Neural progenitor cell (in vitro differentiated cells): ENCODE measurements around the gene TAF10. TPM values are rescaled to one million over a fixed set of nuclear protein-coding genes. Genes with fewer than 3 reads are reported as not detected.

Experiments
- DNase-seq: peaks from one replicate; pipeline ENCODE4 v3.0.0-alpha.2; 2016; ENCODE audit warnings: low spot score
- H2AFZ ChIP-seq: fragments of 200-600 bp; sonication (generic); replicated peaks from 2 replicates; pipeline ENCODE4 v1.6.1; 2016; ENCODE audit warnings: antibody characterized with exemption
- H3F3A ChIP-seq: fragments of 200-600 bp; sonication (generic); 2 replicates; pipeline ENCODE4 v1.6.1; 2016; ENCODE audit warnings: antibody characterized with exemption, low read depth
- H3K27ac ChIP-seq: fragments of 200-600 bp; sonication (generic); 2 replicates; pipeline ENCODE4 v1.5.1; 2016; ENCODE audit warnings: mild to moderate bottlenecking
- H3K27me3 ChIP-seq: fragments of 200-600 bp; sonication (generic); 2 replicates; pipeline ENCODE4 v1.6.1; 2016; ENCODE audit warnings: mild to moderate bottlenecking, moderate library complexity
- H3K36me3 ChIP-seq: fragments of 200-600 bp; sonication (generic); 2 replicates; pipeline ENCODE4 v1.5.1; 2016
- H3K4me1 ChIP-seq: fragments of 200-600 bp; sonication (generic); 2 replicates; pipeline ENCODE4 v1.6.1; 2016; ENCODE audit warnings: mixed run types
- H3K4me2 ChIP-seq: fragments of 200-600 bp; sonication (generic); 2 replicates; pipeline ENCODE4 v1.6.1; 2016
- H3K4me3 ChIP-seq: fragments of 200-600 bp; sonication (generic); 2 replicates; pipeline ENCODE4 v1.5.1; 2016
- H3K79me2 ChIP-seq: fragments of 200-600 bp; sonication (generic); 2 replicates; pipeline ENCODE4 v1.6.1; 2016; ENCODE audit warnings: low read depth
- H3K9ac ChIP-seq: fragments of 200-600 bp; sonication (generic); 2 replicates; pipeline ENCODE4 v1.6.1; 2016
- H3K9me3 ChIP-seq: fragments of 200-600 bp; sonication (generic); 2 replicates; pipeline ENCODE4 v1.5.1; 2016; ENCODE audit warnings: low read depth
- H4K20me1 ChIP-seq: fragments of 200-600 bp; sonication (generic); 2 replicates; pipeline ENCODE4 v1.6.1; 2016; ENCODE audit warnings: low read depth
- H3K27ac Mint-ChIP-seq: 3 replicates; pipeline ENCODE4 v1.8.0; 2021; ENCODE audit warnings: mixed read lengths
- H3K27me3 Mint-ChIP-seq: 2 replicates; pipeline ENCODE4 v1.8.0; 2022; ENCODE audit warnings: low read depth, mild to moderate bottlenecking, inconsistent platforms, moderate library complexity, mixed read lengths; ENCODE audit not compliant: insufficient read depth
- H3K36me3 Mint-ChIP-seq: 3 replicates; pipeline ENCODE4 v1.8.0; 2021; ENCODE audit warnings: mixed read lengths
- H3K4me1 Mint-ChIP-seq: 3 replicates; pipeline ENCODE4 v1.8.0; 2021; ENCODE audit warnings: mixed read lengths
- H3K4me3 Mint-ChIP-seq: 3 replicates; pipeline ENCODE4 v1.8.0; 2021; ENCODE audit warnings: mild to moderate bottlenecking, moderate library complexity, mixed read lengths
- H3K9me3 Mint-ChIP-seq: 3 replicates; pipeline ENCODE4 v1.8.0; 2020; ENCODE audit warnings: mixed read lengths
- CTCF ChIP-seq: fragments of 200-600 bp; sonication (generic); IDR thresholded peaks from 2 replicates; pipeline ENCODE4 v1.5.1; 2017; ENCODE audit warnings: antibody characterized with exemption, mild to moderate bottlenecking
- EZH2 ChIP-seq: fragments of 200-600 bp; sonication (generic); IDR thresholded peaks from 2 replicates; pipeline ENCODE4 v1.6.1; 2017; ENCODE audit warnings: antibody characterized with exemption, mild to moderate bottlenecking, moderate library complexity
- EZH2phosphoT487 ChIP-seq: fragments of 200-600 bp; sonication (generic); IDR thresholded peaks from 2 replicates; pipeline ENCODE4 v1.6.1; 2017; ENCODE audit warnings: antibody characterized with exemption
- total RNA-seq: library from RNA; depleted of rRNA; stranded (reverse); fragments of >200 nt; gene quantifications from 2 replicates; pipeline ENCODE4 v1.2.3, GENCODE V29; 2015; ENCODE audit warnings: low replicate concordance

The TAF10 gene
- total RNA-seq, 1 donor from 2014 or later: 34.1 TPM

- no peak for DNase-seq
- Histone ChIP-seq H3K4me3 (no peak overlapping the region), H3K79me2 (peaks cover 33% of the 10 kb centered on the region), H3K9me3 (no peaks in the 10 kb centered on the region), H3K27me3 (no peaks in the 10 kb centered on the region), H3K4me1 (peaks cover 16% of the 10 kb centered on the region), H4K20me1 (no peaks in the 10 kb centered on the region), H3F3A (peaks cover 22% of the 10 kb centered on the region), H3K27ac (no peak overlapping the region), H3K4me2 (no peak overlapping the region), H3K9ac (no peak overlapping the region), H3K36me3 (no peaks in the 10 kb centered on the region), H2AFZ (no peak overlapping the region)
- Mint-ChIP-seq H3K9me3 (no peaks in the 10 kb centered on the region), H3K27ac (no peak overlapping the region), H3K36me3 (peaks cover 17% of the 10 kb centered on the region), H3K4me1 (peaks cover 9% of the 10 kb centered on the region), H3K27me3 (no peaks in the 10 kb centered on the region), H3K4me3 (no peak overlapping the region)
- TF ChIP-seq EZH2 (no peak), CTCF (no peak), EZH2phosphoT487 (no peak)
Measured at GRCh38 chr11:6599881-6600390, 12.1 kb downstream of the TAF10 start.

GRCh38 chr11:6599449-6599848 is 12.6 kb downstream of the TAF10 start:
- H3K4me3 Mint-ChIP-seq: no peak overlapping the region
- no peak overlapping the region for H3K27ac Mint-ChIP-seq
- peaks cover 17% of the 10 kb centered on the region for H3K36me3 Mint-ChIP-seq
- peaks cover 9% of the 10 kb centered on the region for H3K4me1 Mint-ChIP-seq
- no peaks in the 10 kb centered on the region for H3K27me3 ChIP-seq
- no peak overlapping the region for H3K4me3 ChIP-seq
- H3F3A ChIP-seq: peaks cover 18% of the 10 kb centered on the region
- no peaks in the 10 kb centered on the region for H4K20me1 ChIP-seq
- H2AFZ ChIP-seq: no peak overlapping the region
- H3K79me2 ChIP-seq: peaks cover 28% of the 10 kb centered on the region
- no peak for DNase-seq
- no peaks in the 10 kb centered on the region for H3K9me3 ChIP-seq
- peaks cover 14% of the 10 kb centered on the region for H3K4me1 ChIP-seq
- H3K36me3 ChIP-seq: no peaks in the 10 kb centered on the region
- no peak overlapping the region for H3K4me2 ChIP-seq
- TF ChIP-seq EZH2 (no peak), CTCF (no peak), EZH2phosphoT487 (no peak)
- H3K27me3 Mint-ChIP-seq: no peaks in the 10 kb centered on the region
- no peak overlapping the region for H3K9ac ChIP-seq
- H3K9me3 Mint-ChIP-seq: no peaks in the 10 kb centered on the region
- no peak overlapping the region for H3K27ac ChIP-seq

- TF ChIP-seq CTCF: no peak
- TF ChIP-seq EZH2phosphoT487: no peak
- no peak for TF ChIP-seq EZH2
- H2AFZ ChIP-seq: no peak overlapping the region
- no peak overlapping the region for H3K4me2 ChIP-seq
- peaks cover 10% of the 10 kb centered on the region for H3F3A ChIP-seq
- H3K4me1 Mint-ChIP-seq: peaks cover 9% of the 10 kb centered on the region
- no peak overlapping the region for H3K27ac Mint-ChIP-seq
- no peak overlapping the region for H3K27ac ChIP-seq
- no peaks in the 10 kb centered on the region for H3K9me3 ChIP-seq
- no peaks in the 10 kb centered on the region for H4K20me1 ChIP-seq
- H3K4me1 ChIP-seq: peaks cover 14% of the 10 kb centered on the region
- no peaks in the 10 kb centered on the region for H3K27me3 Mint-ChIP-seq
- H3K9ac ChIP-seq: no peak overlapping the region
- H3K9me3 Mint-ChIP-seq: no peaks in the 10 kb centered on the region
- no peak overlapping the region for H3K4me3 Mint-ChIP-seq
- H3K36me3 ChIP-seq: no peaks in the 10 kb centered on the region
- H3K4me3 ChIP-seq: no peak overlapping the region
- no peaks in the 10 kb centered on the region for H3K27me3 ChIP-seq
- no peak for DNase-seq
- H3K36me3 Mint-ChIP-seq: peaks cover 21% of the 10 kb centered on the region
- peaks cover 20% of the 10 kb centered on the region for H3K79me2 ChIP-seq
Measured at GRCh38 chr11:6598555-6598954, 13.5 kb downstream of the TAF10 start.
